ENCODE data around the gene TRABD. TPM values are rescaled to one million over a fixed set of nuclear protein-coding genes. Genes with fewer than 3 reads are reported as not detected.

The TRABD gene
- total RNA-seq, result 5.9 TPM

GRCh38 chr22:50185375-50186087, at the start of gene TRABD:
TRABD (plus strand) TSS chr22:50185913; CDS start chr22:50193061, 7,148 bp downstream.

GRCh38 chr22:50170453-50171318, 15.0 kb upstream of the TRABD start, which contains the start of gene PANX2:
PANX2 (plus strand) TSS chr22:50170731; CDS start chr22:50170731, 0 bp downstream.

GRCh38 chr22:50200461-50201190, 14.9 kb downstream of the TRABD start, which contains the start of gene SELENOO:
SELENOO (plus strand) TSS chr22:50201011; CDS start chr22:50201037, 26 bp downstream.

GRCh38 chr22:50244420-50245213, 58.9 kb downstream of the TRABD start, which contains the start of gene TUBGCP6:
TUBGCP6 (minus strand) TSS chr22:50245023; CDS start chr22:50244459, 564 bp downstream.

Other genes with a start within 250 kb of the TRABD start
- gene PIM3, start 225.1 kb upstream of the TRABD start, total RNA-seq, result 12.2 TPM
- 0.31 TPM for gene IL17REL, start 173.1 kb upstream of the TRABD start, total RNA-seq
- gene TTLL8, start 127.6 kb upstream of the TRABD start, total RNA-seq, result not detected
- gene MLC1, start 100.5 kb upstream of the TRABD start, total RNA-seq, result 23.8 TPM
- 1.9 TPM for gene MOV10L1, start 95.9 kb upstream of the TRABD start, total RNA-seq
- gene PANX2, start 15.2 kb upstream of the TRABD start, total RNA-seq, result 4.7 TPM
- 13.8 TPM for gene SELENOO, start 15.1 kb downstream of the TRABD start, total RNA-seq
- gene TUBGCP6, start 59.1 kb downstream of the TRABD start, total RNA-seq, result 83.9 TPM
- gene HDAC10, start 65.4 kb downstream of the TRABD start, total RNA-seq, result 51.6 TPM
- 28.8 TPM for gene MAPK12, start 75.8 kb downstream of the TRABD start, total RNA-seq
- gene MAPK11, start 84.5 kb downstream of the TRABD start, total RNA-seq, result 41.6 TPM
- gene PLXNB2, start 121.7 kb downstream of the TRABD start, total RNA-seq, result 87.6 TPM
- 26.0 TPM for gene DENND6B, start 141.1 kb downstream of the TRABD start, total RNA-seq
- 98.9 TPM for gene PPP6R2, start 157.4 kb downstream of the TRABD start, total RNA-seq

All from parietal lobe (tissue), 1 donor.